Esophagus mucosa (tissue), 1 donor: ENCODE measurements around the gene MYLK. TPM values are rescaled to one million over a fixed set of nuclear protein-coding genes. Genes with fewer than 3 reads are reported as not detected.
A peak's percentile ranks its signal among the peaks of the same experiment; 100 is the strongest.

Experiments used
- ATAC-seq: fragments of 200-7000 bp; cut with Tn5 transposase; one replicate; pipeline ENCODE4 v1.9.1; 2020
- total RNA-seq: library from RNA; stranded (reverse); gene quantifications from one replicate; pipeline ENCODE4 v1.2.4, GENCODE V29; 2023
- donor health status: DM: yes; HTN: yes; CAD: no.

MYLK gene
- total RNA-seq, 1 donor from 2014 or later, result 16.6 TPM

DNA sequence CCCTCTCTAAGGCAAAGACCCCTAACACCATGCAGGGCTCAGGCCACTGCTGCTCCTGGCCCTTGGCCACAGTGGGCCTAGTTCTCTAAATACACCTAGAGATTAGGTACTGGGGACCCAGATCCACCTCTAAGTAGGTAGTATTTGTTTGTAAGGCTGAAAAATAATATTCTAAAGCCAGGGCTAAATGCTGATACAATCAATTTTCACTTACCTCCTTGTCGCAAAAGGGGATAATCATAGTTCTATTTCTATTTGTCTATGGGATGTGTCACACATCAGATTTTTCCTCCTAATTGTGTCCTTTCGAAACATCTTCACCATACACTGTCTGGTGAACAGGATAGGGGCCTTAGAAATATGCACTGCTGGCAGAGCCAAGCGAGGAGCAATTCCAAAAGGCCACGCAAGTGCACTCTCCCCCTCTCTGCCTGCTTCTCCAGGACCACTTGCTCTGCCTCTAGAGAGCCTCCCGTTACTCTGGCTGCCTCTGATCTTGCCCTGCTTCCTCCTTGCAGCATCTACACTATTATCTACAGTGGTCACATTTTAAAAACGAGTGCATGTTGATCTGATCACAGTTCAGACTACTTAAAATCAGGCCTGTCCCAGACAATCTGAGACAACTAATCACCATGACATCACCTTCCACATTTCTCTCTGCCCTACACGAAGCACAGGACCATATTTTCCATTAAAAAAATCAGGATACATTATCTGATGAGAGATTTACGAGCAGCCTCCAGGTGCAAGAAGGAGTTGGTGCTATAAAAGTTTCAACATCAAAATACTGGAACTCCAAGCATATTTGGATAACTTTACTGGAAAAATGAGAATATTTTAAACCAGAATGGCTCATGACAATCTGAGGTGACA lies 115.4 kb downstream of the MYLK start:
- ATAC-seq, result no peak

DNA sequence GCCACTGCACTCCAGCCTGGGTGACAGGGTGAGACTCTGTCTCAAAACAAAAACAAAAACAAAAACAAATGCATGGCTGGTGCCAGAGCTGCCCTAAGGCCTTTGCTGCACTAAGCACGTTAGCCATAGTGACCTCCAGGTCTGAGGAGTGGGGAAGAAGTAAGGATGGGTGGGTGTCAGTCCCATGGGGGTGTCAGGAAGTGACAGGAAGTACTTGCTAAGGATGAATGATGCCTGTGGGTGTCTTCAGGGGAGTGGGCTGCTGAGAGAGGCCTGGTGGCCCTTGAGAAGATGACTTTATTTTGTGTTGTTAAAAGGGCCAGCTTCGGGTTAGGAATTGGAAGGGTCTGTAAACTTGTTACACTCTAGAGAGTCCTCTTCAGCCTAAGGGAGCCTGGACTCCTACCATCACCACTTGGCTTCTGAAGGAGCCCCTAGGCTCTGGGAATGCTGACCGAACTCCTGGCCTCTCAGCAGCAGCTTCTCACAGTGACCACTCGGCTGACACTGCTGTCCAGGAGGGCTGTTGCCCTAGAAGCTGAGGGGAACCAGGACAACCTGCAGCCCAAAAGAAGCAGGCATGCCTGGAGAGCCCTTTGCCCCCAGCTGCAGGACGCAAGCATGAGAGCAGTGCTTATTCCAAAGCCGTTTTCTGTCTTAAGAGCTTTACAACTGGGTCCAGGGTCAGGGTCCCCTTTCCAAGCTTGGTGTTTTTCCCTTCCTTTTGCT lies 116.4 kb downstream of the MYLK start:
- ATAC-seq, result no peak

DNA sequence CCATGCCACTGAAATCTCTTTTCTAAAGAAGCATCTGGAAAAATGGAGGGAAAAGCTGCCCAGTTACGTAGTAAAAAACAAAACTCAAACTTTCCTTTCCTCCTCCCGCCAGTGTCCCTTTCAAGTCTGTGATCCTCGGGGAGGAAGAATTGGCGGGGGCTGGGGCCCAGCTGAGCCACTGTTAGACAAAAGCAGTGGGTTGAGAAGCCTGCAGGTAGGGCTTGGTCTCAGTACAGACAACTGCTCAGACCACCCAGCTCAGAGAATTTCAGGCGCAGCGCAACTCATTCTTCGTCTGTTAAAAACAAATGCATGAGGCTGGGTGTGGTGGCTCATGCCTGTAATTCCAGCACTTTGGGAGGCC lies 117.1 kb downstream of the MYLK start:
- no peak for ATAC-seq

DNA sequence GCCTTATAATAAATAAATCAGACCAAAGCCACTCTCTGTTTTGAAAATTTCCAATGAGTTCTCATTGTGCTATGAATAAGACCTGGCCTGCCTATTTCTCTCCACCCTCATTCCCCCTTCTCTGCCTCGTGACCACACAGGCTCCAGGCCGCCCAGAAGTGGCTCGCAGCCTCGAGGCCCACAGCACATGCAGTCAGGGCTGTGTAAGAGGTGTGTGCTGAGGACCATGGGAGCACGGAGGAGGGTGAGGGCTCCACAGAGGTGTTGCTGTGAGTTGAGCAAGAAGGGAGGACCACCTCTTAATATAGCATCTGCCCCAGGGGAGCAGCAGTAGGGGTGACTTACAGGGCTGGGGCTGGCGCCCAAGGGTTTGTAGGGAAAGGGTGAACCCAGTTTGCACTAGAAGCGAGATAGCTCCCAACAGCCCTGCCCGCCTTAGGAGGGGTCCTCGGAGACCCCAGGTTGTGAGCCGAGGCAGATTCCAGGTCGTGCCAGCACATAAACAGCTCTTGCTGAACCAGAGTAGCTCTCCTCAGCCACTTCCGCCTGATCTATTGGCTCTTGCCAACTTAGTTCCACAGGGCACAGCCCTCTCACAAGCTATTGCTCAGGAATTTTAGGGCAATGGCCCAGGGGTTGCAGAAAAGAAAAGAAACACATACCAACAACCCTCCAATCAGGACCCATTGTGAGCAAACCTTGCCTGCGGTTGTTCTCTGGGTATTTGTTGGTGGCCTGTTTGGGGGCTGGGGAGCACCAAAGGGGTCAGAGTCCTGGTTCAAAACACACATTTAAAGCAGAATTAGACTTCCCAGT lies 117.7 kb downstream of the MYLK start:
- ATAC-seq, result no peak

DNA sequence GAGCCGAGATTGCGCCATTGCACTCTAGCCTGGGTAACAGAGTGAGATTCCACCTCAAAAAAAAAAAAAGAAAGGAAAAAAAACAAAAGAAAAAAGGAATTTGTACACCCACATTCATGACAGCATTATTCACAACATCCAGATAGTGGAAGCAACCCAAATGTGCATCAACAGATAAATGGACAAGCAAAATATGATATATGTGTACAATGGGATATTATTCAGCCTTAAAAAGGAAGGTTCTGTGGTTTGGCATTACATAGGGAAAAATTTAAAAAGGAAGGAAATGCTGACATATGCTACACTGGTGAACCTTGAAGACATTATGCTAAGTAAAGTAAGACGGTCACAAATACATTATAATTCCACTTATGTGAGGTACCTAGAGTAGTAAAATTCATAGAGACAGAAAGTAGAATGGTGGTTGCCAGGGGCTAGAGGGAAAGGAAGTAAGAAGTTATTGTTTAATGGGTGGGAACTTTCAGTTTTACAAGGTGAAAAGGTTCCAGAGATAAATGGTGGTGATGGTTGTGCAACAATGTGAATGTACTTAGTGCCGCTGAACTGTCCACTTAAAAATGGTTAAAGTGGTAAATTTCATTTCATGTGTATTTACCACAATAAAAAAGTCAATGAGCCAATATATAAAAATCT lies 118.5 kb downstream of the MYLK start:
- ATAC-seq, result no peak

DNA sequence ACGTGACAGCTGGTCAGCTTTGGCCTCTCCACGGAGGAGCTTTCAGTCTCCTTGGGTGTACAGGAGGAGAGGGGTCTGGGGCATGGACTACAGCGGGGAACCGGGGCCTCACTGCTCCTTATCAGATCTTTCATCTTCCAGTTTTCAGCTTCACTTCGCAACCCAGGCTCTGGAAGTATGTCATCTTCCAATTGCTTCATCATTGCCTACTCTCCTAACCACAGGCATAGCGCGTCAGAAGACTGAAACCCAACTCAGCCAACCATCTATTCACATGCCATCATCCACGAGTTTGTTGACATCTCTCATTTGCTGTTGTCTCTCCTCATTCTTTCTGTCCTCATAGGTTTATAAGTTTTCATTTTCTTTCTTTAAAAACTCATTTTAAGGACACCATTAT lies 119.5 kb downstream of the MYLK start:
- no peak for ATAC-seq

DNA sequence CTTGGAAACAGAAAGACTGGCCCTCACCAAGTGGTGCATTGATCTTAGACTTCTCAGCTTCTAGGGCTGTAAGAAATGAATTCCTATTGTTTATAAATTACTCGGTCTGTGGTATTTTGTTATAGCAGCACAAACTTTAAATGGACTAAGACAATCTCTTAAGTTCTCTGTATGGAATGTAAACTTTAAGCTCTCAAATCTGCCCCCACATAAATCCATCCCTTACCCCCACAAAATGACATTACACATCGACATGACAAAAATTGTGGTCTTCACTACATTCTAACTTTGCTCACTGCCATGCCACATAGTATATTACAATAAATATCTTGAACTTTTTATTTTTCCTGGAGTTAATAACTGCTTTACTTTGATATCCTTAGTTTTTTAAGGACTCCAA lies 121.3 kb downstream of the MYLK start:
- ATAC-seq, result no peak

DNA sequence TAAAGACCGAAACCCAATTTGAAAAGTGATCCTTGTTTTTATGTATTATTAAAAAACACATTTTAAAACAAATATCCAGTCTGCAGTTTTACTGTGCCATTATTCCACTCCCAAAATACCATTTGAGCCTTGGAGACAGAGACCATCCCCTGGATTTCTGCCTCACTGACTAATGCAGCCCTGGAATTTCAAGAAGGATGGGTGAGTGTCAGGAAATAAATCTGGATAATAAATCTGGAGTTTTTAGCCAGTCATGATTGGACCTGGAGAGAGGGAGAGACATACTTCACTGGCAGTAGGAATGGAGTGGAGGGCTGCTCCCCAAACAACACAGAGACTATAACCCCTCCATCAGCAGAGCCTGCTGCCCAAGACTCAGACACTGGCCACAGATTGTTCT lies 123.3 kb downstream of the MYLK start:
- no peak for ATAC-seq

DNA sequence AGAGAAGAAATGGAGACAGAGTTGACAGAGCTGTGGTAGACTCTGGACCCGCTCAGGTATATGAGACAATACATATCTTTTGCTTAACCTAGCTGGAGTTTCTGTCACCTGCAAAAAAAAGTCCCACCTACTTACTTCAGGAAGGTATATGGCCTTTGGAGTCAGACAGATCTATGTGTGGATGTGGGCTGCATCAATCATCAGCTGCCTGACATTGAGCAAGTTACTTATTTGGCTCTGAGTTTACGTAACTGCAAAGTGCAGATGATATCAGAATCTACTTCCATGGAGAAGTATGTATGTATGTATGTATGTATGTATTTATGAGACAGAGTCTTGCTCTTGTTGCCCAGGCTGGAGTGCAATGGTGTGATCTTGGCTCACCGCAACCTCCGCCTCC lies 124.3 kb downstream of the MYLK start:
- no peak for ATAC-seq

DNA sequence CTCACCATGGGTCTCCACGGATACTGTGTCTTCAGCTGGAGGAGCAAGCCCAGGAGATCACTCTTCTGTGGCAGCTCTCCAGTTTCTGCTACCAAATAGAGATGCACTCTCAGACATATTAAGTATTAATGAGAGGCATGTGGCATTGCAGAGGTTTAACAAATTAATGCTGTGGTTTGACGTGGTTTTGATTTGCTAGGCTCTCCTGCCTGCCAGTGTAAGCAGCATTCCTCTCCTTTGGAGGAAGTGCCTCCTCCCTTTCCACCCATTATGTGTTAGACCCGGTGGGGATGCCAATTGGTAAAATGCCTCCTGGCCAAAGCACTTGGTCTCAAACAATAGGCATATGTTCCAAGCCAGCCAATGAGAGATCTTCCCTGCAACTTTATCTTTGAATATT lies 124.8 kb downstream of the MYLK start:
- no peak for ATAC-seq

DNA sequence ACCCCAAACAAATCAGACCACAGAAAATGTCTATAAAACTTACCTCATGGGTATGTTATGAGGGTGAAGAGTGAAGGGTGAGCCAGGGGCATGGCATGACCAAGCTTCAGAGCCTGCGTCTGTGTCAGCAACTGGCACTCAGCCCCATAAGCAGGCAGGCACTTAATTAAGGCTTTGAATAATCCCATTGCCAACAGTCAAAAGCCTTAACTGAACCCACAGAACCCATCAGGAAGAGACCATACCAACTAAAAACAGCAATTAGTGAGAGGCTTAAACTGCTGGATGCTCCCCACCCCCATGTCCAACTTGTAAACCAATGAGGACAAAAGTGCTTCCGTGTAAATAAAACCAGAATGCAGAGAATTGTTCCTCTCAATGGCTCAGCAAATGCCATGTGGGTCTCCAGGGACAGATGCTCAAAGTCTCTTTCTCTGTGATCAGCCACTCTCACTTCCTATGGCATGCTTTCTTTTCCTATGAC lies 126.0 kb downstream of the MYLK start:
- peak; percentile 62 for ATAC-seq

DNA sequence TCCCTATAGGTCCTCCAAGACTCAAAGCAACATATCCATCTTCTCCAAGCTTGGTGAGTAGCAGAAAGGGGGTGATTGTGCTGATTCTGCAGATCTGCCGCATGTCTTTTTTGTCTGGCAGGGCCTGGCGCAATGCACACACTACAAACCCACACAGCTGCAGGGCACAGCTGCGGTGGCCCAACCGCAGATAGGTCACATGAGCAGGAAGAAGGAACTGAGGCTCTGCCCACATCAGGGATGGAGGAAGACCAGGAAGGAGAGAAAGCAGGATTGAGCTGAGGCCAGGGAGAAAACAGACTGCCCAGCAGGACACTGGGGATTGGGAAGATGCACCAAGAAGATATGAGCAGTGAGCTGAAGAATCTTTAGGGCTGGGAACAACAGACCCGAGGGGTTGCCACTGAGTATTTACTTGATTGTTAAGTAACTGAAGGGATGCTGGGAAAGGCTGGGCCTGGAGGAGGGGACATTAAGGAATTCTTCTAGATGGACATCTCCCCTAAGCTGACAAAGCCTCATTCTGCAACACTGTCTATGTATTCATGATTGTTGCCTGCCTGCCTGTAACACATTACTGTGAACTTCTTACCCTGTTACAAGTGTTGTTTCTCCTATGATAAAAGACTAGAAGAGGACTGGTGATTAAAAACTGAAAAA lies 126.7 kb downstream of the MYLK start:
- ATAC-seq, result peak; percentile 62

DNA sequence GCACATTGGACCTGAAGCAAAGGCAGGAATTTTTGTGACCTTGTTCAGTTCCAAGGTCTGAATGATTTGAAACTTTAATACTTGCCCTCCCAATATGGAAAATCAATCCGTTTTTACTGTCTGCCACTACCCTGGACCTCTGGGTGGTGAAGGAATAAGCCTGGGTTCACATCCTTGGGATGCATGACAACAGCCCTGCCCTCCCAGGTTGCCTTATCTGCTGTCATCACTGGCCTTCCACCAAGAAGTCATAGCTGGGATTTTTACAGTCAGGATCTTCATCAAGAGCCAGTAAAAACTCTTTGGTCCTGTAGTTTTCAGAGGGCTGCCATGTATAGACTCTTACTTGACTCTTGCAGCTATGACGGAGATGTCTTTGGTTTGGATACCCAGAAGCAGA lies 128.6 kb downstream of the MYLK start:
- ATAC-seq, result no peak

DNA sequence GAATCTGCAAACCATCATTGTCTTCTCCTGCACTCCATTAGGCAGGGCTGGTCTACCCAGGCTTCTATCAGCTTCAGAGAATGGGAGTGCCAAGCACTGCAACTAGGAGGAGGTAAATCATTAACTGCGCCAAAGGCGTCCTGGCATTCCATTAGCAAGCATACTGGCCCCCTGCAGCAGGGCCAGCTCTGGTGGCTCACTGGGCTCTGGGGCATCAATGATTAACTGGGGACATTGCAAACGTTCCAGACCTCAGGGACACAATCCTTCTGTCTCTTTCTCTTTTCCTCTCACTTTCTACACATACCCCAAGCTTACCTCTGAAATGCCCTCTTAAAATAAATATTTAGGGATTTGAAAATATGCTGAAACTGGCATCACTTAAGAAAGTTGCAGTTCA lies 129.0 kb downstream of the MYLK start:
- no peak for ATAC-seq

DNA sequence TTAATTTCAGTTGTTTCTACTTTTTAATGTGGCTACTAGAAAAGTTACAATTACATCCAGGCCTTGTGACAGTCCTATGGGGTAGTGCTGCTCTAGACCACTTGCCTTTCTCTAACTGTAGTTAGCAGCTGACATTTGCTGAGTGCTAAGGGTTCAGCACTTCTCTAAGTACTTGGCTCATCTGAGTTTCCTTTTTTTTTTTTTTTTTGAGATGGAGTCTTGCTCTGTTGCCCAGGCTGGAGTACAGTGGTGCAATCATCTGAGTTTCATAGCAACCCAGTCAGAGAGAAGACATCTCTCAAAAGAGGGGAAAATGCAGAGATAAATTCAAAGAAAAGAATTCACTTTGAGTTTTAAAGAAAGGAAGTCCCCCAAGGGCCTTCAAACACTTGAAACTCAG lies 130.8 kb downstream of the MYLK start:
- no peak for ATAC-seq

DNA sequence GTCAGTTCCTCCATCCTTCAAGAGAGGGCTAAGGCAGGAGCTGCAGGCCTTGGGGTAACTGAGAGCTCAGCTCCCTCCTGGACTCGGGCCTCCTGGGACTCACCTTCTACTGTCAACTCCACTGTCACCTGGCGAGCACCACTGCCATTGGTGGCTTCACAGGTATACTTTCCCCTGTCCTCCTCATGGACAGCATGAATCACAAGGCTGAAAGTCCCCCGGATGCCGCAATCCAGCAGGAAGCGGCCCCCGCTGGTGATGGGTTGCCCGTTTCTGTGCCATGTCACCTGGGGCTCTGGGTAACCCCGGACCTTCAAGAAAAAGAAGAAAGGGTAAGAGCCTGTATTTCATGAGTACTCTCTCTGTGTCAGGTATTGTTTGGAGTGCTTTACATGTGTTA lies 131.9 kb downstream of the MYLK start:
- no peak for ATAC-seq

DNA sequence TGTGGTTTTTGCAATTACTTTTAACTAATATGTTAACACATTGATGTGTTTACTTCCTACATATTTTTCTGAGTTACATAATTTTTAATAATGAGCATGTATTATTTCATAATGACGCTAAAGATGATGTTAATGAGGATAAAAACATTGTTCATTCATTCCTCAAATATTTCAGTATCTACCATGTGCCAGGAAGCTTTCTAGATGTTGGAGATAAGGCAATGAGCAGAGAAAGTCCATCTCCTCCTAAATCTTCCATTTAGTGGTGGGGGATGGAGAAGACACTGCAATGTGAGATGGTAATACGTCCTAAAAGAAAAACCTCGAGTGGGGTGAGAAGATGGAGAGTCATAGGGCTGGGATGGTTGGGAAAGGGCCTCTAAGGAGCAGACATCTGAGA lies 132.7 kb downstream of the MYLK start:
- no peak for ATAC-seq

DNA sequence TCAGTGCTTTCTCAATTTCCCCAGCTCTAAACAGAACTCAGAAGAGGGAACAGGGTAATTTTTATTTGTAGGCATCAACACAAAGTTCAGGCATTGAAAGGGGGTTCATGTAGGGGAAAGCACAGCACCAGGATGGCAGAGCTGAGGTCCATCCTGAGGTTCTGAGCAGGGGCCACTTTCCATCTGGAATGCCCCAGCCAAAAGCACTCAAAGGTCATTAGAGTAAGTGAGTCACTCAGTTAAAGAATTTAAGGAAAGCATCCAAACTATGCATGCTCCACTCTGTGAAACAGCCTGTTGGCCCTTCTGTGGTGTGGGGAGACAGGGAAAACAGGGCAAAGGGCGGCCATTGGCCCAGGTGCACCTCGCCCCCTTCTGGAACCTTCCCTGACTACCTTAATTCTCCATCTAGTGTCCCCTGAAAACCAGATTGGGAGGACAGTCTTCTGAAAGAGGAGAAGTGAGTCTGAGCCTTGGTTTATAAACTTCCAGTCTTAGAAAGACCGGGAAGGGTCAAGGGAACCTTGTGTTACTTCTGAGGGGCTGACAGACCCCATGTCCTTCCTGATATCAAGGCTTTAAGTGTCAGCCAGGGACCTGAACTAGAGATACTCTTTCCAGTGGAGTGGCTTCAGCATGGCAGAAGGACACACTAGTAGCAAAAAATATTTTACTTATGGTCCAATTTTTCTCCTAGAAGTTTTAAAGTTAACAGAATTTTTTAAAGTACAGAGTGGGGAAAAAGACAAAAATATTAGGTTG lies 133.3 kb downstream of the MYLK start:
- no peak for ATAC-seq

DNA sequence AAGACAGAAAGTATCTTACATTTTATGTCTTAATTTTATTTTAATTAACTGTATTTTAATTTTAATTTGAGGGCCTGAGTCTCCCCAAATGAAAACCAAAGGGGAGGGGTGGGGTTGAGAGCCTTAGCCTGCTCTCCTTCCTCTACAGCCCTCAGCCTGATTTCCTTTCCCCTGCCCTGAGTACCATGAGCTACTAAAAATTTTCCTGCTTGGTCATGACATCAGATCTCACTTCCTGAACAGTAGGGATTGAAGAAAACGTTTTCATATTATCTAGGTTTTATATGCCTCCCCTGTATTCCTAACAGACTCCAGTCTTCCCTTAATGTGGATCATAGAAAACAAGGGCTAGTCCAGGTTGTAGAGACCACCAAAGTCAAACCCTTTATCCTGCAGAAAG lies 133.9 kb downstream of the MYLK start:
- ATAC-seq, result no peak

DNA sequence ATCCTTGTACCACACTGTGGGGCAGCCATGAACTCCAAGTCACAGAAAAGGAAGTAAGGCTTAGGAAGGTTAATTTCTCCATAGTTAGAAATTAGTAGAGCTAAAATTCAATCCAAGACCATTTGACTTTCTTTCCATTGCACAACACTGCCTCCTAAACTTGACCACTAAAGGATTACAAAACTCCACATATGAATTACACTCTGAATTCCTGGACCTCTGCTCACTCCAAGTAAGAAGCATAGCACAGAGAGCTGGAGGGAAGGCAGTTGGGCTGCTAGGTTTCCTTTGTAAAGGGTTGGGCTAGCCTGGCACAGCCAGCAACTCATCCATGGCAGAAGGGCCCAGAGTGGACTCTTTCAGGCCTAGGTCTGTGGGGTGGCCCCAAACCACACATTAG lies 134.4 kb downstream of the MYLK start:
- ATAC-seq, result no peak

DNA sequence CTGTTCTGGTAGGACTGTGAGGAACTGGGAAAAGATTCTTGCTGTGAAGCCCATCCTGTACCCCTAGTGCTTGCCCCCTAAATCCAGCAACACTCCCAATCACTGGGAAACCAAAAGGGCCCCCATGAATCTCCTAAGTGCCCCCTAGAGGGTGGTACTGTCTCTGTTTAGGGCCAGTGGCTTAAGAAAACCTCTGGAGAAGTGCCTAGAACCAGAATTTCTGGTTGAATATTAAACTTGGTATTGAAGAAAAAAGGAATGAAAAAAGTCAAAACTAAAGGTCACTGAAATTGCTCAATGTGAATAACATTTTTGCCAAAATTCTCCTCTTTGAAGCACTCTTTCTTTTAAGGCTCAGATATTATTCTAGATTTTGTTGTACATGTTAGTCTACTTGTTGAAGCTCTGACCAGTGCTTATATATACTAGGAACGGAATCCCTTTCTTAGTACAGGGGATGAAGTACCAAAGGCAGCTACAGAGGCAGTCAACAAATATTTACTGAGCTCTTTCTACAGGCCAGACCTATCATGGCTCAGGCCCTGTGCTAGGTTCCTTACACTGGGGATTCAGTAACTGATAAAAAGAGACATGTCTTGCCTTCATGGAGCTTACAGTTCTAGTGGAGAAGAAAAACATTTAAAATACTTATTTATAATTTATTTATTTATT lies 138.8 kb downstream of the MYLK start:
- ATAC-seq, result no peak
